Stimulated activated CD8-positive, alpha-beta memory T cell treated with anti-CD3 and anti-CD28 coated beads, Interleukin-12 subunit alpha, Interleukin-12 subunit beta, amount 100 ng/mL, for 24 hours (primary cell): ENCODE data around the gene NTPCR.
"Not testable (repeated sequence)": the region's sequence is repeated elsewhere in the genome, so short reads cannot be mapped to it uniquely, and the experiment has no call there.

Source experiments
- DNase-seq: peaks from one replicate; pipeline ENCODE4 v3.0.0-alpha.2; 2020; ENCODE audit errors: extremely low read depth

The NTPCR gene

DNA sequence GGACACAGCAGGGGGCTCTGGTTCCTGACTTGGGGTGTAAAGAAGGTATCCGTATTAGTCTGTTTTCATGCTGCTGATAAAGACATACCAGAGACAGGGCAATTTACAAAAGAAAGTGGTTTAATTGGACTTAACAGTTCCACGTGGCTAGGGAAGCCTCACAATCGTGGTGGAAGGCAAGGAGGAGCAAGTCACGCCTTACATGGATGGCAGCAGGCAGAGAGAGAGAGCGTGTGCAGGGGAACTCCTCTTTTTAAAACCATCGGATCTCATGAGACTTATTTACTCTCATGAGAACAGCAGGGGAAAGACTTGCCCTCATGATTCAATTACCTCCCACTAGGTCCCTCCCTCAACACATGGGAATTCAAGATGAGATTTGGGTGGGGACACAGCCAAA lies 23.2 kb upstream of the NTPCR start:
- DNase-seq: not testable (repeated sequence)

- no peak for DNase-seq
Measured at GRCh38 chr1:232927830-232928505, 22.4 kb upstream of the NTPCR start.

DNA sequence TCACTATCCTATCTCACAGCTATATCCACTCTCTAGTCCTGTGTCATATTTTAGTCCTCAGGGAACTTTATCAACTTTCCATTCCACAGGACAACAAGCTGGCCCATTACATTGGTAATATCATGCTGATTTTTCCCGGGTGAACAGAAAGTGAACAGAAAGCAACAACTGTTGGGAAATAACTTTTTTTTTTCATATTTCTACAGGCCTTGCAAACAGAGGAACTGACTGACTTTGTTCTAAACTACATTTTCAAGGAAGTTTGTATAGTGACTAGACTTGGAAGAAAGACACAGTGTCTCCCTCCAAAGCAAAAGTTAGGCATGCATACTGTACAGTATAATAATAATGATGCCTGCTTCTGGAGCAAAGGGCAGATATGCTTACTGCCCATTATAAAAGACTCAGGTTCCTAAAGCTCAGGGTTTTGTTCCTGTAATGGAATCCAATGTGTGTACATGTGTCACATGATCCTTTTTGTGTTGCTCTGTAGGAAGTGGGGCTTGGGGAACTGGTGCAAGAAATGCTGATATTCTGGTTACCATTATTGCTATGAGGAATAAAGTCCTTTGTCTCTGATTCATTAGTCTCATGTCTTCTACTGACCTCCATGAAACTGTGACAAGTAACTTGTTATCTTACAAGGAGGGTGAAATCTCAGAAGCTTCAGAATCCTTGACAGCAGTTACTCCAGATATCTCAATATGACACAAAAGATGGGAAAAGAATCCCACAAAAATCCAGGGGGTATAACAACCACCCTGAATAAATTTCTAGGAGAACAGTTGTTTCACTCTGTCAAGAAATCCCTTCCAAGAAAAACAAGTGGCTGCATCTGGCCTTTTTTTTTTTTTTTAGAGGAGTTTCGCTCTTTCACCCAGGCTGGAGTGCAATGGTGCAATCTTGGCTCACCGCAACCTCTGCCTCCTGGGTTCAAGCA lies 17.7 kb upstream of the NTPCR start:
- DNase-seq: no peak

DNA sequence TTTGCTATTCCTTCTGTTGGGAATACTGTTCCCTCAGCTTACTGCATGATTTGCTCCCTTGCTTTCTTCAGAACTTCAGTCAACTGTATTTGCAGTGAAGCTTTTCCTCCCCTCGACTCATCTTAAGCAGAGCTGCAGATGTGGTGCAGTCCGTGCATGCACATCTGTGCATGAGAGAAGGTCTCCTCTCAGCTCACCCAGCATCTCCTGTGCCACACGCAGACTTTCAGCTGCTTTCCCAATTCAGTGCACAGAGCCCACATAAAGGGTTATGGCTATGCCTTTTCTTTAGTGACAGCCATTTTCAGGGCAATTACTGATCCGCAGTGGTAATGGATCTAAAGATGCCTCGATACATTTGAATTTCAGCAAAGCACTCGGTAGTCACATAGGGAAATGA lies 13.5 kb upstream of the NTPCR start:
- no peak for DNase-seq

DNA sequence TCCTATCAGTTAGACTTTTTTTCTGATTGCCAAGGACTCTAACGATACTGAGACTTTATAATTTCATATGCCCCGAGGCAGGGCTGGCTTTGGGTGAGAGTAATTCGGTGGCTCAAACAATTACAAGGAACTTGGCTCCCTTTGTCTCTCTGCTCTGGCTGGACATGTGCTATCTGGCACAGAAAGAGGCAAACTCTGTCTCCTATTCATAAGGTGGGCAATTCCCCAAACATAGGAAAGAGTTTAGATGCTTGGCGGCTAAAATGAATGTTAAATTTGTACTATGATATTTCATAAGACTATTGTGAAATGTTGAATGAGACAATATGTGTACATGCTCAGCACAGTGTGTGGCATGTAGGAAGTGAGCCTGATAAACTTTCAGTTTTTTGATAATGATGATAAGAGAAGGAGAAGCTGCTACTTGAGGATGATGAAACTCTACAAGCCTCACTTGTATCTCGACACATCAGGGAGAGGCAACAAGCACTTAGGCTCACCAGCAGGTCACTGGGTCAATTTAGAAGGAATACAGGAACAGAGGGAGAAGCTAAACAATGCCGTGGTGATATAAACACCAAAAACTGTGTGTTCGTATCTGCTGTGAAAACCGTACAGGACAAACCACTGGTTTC lies 12.6 kb upstream of the NTPCR start:
- no peak for DNase-seq

- DNase-seq: no peak
Measured at GRCh38 chr1:232938926-232939325, 11.5 kb upstream of the NTPCR start.

DNA sequence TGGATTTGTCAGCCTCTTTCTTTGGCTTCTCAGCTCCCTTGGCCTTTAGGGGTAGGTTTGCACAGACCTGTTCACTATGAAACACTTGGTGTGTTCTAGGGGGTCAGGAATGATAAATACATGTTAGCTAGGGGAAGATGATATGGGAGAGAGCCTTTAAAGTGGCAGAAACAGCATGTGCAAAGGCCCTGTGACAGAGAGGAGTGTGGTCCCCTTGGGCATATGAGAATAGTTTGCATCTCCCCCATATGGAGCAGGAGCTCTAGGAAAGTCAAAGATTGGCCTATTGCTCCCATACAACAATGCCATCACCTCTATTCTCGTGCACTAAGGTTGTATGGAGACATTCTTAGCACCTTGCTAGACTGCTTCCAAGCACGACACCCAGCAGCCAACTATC lies 10.7 kb upstream of the NTPCR start:
- no peak for DNase-seq

DNA sequence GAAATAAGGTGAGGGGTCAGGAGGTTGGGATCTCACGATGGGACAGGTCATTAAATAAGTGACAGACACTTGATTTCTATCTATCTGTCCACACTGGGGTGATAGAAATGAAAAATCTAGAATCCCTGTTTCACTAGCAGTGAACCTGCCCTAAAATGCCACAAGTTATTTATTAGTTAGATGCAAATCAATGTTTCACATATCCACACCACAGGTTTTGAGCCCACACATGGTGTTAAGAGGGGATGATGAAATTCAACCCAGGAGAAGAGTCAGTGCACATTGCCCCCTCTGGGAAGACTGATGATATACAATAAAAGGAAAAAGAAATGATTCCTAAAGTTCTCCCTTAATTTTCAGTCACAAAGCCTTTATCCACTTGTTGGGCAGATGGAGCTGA lies 10.1 kb upstream of the NTPCR start:
- no peak for DNase-seq

- no peak for DNase-seq
Measured at GRCh38 chr1:232942413-232943294, 7.8 kb upstream of the NTPCR start.

GRCh38 chr1:232943679-232944252 lies 6.6 kb upstream of the NTPCR start:
- DNase-seq: no peak

- DNase-seq: no peak
Measured at GRCh38 chr1:232944347-232944746, 6.1 kb upstream of the NTPCR start.

DNA sequence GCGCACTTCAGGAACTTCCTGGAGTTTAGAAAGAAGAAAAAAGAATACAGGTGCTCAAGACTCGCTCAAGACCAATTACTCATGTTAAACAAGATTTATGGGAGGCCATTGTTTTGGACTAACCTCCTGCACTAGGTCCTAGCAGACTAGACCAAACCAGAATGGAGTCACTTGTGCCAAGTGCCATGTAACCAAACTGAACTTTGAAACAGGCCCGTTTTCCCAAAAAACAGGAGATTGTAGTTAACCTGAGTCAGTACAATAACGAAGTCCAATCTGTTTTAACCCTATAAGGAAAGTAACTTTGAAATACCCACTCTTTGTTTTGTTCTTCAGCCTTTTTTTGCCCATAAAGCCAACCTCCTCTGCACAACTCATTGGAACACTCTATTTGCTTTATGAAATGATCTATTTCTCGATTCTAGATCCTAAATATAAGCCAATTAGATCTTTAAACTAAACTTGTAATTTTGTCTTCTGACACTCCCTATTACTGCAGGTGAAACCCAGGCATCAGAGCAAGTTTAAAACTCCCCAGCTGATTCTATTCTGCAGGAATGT lies 695 bp upstream of the NTPCR start:
- DNase-seq: no peak

- DNase-seq: no peak
Measured at GRCh38 chr1:232951180-232951579, 769 bp downstream of the NTPCR start.

GRCh38 chr1:232951605-232952004 lies 1.2 kb downstream of the NTPCR start:
- DNase-seq: no peak

DNA sequence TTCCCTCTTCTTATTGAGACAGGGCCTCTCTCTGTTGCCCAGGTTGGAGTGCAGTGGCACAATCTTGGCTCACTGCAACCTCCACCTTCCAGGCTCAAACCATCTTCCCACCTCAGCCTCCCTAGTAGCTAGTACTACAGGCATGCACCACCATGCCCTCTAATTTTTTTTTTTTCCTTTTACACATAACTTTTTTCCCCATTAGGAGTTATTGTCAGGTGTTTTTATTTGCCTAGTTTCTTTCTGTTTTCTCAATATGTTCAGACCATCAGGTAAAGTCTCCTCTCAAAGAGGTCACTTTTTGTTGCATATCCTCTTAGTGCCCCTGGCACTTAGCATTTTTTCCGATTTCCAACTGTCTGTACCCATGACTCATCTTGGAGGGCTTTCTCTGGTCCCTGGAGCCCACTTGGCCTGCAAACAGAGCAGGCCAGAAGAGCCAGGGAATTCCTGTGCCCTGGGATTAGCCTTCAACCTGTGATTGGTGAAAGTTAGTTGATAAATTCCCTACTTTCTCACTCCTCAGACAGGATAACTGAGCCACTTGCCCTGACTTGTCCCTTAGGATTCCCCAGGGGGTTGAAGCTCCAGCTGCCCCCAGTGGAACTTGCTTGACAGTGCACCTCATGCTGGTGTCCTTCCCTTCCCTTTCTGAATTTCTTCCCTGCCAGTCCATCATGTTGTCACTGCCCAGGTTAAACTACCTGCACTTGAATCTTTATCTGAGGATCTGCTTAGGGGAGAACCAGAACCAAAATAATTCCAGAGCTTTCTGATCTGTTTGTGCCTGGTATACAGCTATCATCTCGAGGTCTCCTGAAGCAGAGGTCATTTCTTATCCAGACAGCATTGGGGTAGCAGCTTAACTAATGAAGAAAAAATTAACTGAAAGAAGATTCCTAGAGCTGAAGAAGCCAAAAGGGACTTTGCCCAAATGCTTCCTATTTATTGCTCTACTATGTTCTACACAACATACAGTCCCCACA lies 2.4 kb downstream of the NTPCR start:
- DNase-seq: no peak

DNA sequence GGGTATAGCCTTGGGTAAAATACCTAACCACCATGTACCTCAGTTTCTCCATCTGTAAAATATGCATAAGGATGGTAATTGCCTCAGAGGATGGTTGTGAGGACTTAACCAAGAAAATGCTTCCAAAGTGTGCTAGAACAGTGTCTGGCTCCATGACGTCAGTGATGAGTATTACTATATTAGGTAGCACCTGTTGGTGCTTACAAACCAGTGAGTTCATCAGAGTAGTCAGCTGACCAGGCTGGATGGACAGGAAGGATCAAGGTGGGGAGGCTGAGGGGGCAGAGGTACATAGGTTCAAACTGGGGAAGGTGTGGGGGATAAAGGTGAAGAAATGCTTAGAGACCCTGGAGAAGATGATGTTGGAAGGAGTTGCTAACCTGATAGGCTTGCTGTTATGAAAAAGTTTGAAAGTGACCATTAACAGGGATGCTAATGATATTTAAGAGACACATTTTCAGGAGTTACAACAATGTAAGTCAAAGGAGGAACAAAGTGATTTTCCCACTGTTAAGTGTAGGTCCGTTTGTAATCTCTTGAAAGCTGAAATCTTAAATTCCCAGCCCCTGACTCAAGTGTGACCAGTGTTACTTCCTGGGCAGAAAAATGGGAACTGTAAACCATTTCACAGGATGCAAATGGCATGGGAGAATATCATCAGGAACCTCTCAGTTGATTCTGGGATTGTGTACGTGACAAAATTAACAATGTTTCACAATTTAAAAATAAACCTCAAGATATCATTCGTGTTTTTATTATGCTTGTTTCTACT lies 4.4 kb downstream of the NTPCR start:
- no peak for DNase-seq

DNA sequence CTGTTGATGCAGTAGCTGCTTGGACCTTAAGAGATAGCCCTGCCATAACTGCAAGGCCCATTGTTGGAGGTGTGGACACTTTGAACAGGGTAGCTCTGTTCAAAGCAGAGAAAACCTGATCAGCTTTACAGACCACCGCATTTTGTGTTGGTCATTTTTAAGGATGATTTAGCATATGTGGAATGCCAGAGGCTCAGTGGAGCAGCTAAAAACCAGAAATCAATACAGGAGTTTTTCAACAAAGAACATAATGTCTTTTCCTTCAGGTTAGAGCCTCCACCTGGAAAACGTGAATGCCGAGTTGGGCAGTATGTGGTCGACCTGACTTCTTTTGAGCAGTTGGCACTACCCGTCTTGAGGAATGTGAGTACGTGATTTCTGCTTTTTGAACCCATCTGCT lies 5.7 kb downstream of the NTPCR start:
- no peak for DNase-seq

- no peak for DNase-seq
Measured at GRCh38 chr1:232958067-232958466, 7.7 kb downstream of the NTPCR start.
